Measurements from ENCODE around the gene HAAO. TPM values are rescaled to one million over a fixed set of nuclear protein-coding genes. Genes with fewer than 3 reads are reported as not detected.

The HAAO gene
- total RNA-seq, 4 donors from 2014 or later, result 0.61 to 10.5 (median 5.2) TPM

DNA sequence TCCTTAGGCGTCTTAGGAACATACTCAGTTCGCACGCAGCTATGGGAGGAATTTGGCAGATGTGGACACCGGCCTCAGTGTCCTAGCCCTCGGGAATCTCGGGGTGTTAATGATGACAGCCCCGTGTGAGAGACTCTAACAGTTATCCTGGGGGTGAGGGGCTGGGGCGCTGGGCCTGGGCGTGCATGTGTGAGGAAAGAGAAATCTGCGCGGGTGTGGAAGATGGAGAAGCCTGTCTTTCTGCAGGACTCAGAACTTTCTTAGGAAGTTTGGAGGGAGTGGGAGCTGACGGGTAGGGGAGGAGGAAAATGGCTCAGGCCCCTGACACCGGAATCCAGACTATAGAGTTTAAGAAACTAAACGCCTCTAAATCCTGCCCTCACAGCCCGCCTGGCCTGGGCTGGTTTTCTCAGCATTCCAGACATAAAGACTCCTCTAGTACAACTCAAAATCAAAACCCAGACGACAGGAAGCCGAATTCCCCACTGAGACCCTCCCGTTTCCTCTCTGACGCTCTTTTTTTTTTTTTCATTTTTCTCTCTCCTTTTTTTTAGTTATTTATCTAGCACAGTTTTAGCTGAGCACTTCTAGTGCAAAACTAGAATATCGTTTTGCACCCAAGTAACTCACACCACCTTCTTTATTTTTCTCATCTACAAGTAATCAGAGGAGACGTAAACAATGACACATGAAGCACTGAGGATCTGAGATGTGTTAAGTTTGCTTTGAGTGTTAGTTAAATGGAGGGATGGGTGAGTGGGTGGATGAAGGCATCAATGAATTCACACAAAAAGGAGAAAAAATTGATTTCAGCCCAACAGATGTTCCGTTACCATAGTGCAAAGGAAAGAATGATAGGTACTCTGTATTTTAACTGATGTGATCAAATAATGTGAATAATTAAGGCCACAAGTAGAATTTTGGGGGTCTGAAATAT, 1.2 kb upstream of the HAAO start:
- Histone ChIP-seq H3K9me3 (no peaks in the 10 kb centered on the region), H3K4me1 (peaks cover 15 to 60% (median 28%) of the 10 kb centered on the region in 3 donors), H3K27me3 (no peaks in the 10 kb centered on the region), H3K4me3 (peak overlapping the region; percentile 51 to 78 (median 68)), H3K36me3 (no peaks in the 10 kb centered on the region), H3K27ac (peak overlapping the region; percentile 77 to 92 (median 90))
- no peak for DNase-seq
- 36 to 41% methylated on average over 17 to 21 of the region's 22 CpGs for WGBS, 2 donors
- TF ChIP-seq CTCF (IDR thresholded peaks at IDR 0.05) (no peak), POLR2A (IDR thresholded peaks at IDR 0.05) (no peak)
- intact Hi-C loops (cut with DNase I), result no loop called here

DNA sequence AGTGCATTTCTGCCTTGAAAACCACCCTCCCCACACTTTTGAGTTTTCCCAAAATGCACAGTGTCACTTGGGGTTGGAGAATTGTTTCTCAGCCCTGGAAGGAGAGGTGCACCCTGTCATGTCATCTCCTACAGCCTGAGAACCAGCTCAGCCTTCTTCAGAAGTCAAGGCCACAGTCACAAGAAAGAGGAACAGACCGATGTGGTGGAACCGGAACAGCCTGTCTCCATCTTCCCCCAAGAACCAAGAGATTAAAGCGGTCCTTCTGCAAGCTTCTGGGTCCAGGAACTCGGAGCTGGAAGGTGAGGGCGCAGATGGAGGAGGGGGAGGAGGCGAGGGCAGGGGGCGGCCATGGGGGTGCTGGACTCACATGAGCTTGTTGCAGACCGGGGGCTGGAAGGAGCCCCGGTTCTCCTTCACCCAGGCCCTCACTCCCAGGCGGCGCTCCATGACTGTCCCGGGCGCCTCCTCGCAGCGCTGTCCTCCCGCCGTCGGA, 248 bp downstream of the HAAO start:
- Histone ChIP-seq H3K4me3 (peak overlapping the region; percentile 51 to 78 (median 68)), H3K36me3 (no peaks in the 10 kb centered on the region), H3K9me3 (no peaks in the 10 kb centered on the region), H3K4me1 (peaks cover 15 to 61% (median 28%) of the 10 kb centered on the region in 3 donors), H3K27me3 (no peaks in the 10 kb centered on the region), H3K27ac (peak overlapping the region; percentile 77 to 92 (median 90))
- TF ChIP-seq CTCF (IDR thresholded peaks at IDR 0.05) (no peak), POLR2A (IDR thresholded peaks at IDR 0.05) (no peak)
- intact Hi-C loops (cut with DNase I), result no loop called here
- DNase-seq, result no peak
- 5 to 21% methylated on average over 3 to 8 of the region's 18 CpGs for WGBS, 2 donors

DNA sequence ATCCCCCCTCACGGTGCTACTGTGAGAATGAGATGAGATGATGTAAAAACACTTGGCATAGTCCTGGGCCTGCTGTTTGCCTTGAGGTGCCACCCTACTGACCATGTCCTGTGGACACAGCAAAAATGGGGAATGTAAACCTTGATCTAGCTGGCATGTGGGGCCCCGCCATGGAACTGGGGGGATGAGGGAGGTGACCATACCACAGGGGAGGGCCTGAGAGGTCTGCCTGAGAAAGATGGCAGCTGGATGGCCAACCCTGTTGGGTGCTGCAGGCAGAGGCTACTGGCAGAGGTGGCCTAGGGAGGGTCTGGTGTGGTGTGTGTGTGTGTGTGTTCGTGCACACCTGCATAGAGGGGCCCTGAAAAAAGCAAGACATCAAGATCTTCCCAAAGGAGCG, 777 bp downstream of the HAAO start:
- peak overlapping the region in 3 of 4 donors; percentile 61 to 78 (median 74) for H3K4me3 ChIP-seq

GRCh38 chr2:42789751-42790150, 2.6 kb downstream of the HAAO start:
- TF ChIP-seq CTCF (IDR thresholded peaks at IDR 0.05) (no peak), POLR2A (IDR thresholded peaks at IDR 0.05) (no peak)
- WGBS, 2 donors, result 75% methylated on average over 1 of the region's 2 CpGs; no CpG with 5 or more reads in 1 of the 2 donors
- no peak overlapping the region for H3K27ac ChIP-seq
- H3K36me3 ChIP-seq, result no peaks in the 10 kb centered on the region
- H3K4me1 ChIP-seq, result peaks cover 15 to 58% (median 19%) of the 10 kb centered on the region in 3 donors
- no peaks in the 10 kb centered on the region for H3K27me3 ChIP-seq
- no peak for DNase-seq
- H3K9me3 ChIP-seq, result no peaks in the 10 kb centered on the region
- intact Hi-C loops (cut with DNase I), result no loop called here
- no peak overlapping the region for H3K4me3 ChIP-seq

More for the DNA sequence above, 777 bp downstream of the HAAO start:
- peak overlapping the region; percentile 77 to 92 (median 90) for H3K27ac ChIP-seq
- no peaks in the 10 kb centered on the region for H3K36me3 ChIP-seq
- DNase-seq, result no peak
- intact Hi-C loops (cut with DNase I), result no loop called here
- no peaks in the 10 kb centered on the region for H3K9me3 ChIP-seq
- peaks cover 15 to 65% (median 28%) of the 10 kb centered on the region in 3 donors for H3K4me1 ChIP-seq
- H3K27me3 ChIP-seq, result no peaks in the 10 kb centered on the region
- WGBS, 2 donors, result 81 to 100% methylated on average over 2 to 4 of the region's 4 CpGs
- TF ChIP-seq POLR2A (IDR thresholded peaks at IDR 0.05) (no peak), CTCF (IDR thresholded peaks at IDR 0.05) (no peak)

- WGBS, 2 donors, result 64 to 90% methylated on average over 2 to 4 of the region's 4 CpGs
- TF ChIP-seq POLR2A (IDR thresholded peaks at IDR 0.05), result no peak
- no peak for TF ChIP-seq CTCF (IDR thresholded peaks at IDR 0.05)
- DNase-seq, result no peak
Measured at GRCh38 chr2:42788882-42789281, 3.5 kb downstream of the HAAO start.

More at GRCh38 chr2:42788882-42789281, 3.5 kb downstream of the HAAO start:
- no peak overlapping the region for H3K4me3 ChIP-seq
- intact Hi-C loops (cut with DNase I), result no loop called here
- H3K27ac ChIP-seq, result no peak overlapping the region
- H3K36me3 ChIP-seq, result peaks cover 0 to 3% (median 0%) of the 10 kb centered on the region in 3 donors
- H3K9me3 ChIP-seq, result no peaks in the 10 kb centered on the region
- H3K27me3 ChIP-seq, result no peaks in the 10 kb centered on the region
- H3K4me1 ChIP-seq, result peaks cover 15 to 50% (median 15%) of the 10 kb centered on the region in 3 donors
